ENCODE data around the gene PSMC6. TPM values are rescaled to one million over a fixed set of nuclear protein-coding genes. Genes with fewer than 3 reads are reported as not detected.

Gene PSMC6
- total and polyA plus RNA-seq, 11 donors: 74.3 to 141 (median 84.4) TPM

- Histone ChIP-seq H3K27me3 (no peaks in the 10 kb centered on the region), H3K4me3 (no peak overlapping the region), H3K4me1 (peaks cover 0 to 29% (median 1%) of the 10 kb centered on the region in 12 donors), H3K36me3 (peaks cover 0 to 13% (median 10%) of the 10 kb centered on the region in 9 donors), H3K27ac (no peak overlapping the region), H3K9me3 (no peaks in the 10 kb centered on the region)
- no peak for TF ChIP-seq CTCF (IDR thresholded peaks at IDR 0.05)
- intact Hi-C loops (cut with DNase I): no loop called here
- ATAC-seq (no peak), DNase-seq (no peak)
- 85 to 100% (median 98%) methylated on average over 1 of the region's 1 CpG for WGBS, 4 donors
These were observed 20.8 kb upstream of the PSMC6 start for GRCh38 chr14:52686176-52686575.

GRCh38 chr14:52690983-52691760 lies 15.8 kb upstream of the PSMC6 start:
- no peaks in the 10 kb centered on the region for H3K36me3 ChIP-seq
- H3K9me3 ChIP-seq: no peaks in the 10 kb centered on the region
- intact Hi-C loops (cut with DNase I): loop anchor here in 4 of 10 donors (5.0 to 10.0 kb wide), 2 partner anchors 136 to 139 kb away; partner anchors contain the start of genes GPR137C (in 4 of the 4) and TXNDC16 (in 4 of the 4)
- no peak for TF ChIP-seq POLR2A (IDR thresholded peaks at IDR 0.05)
- TF ChIP-seq CTCF (IDR thresholded peaks at IDR 0.05): no peak
- 85 to 86% (median 86%) methylated on average over 7 of the region's 7 CpGs for WGBS, 4 donors
- H3K4me3 ChIP-seq: no peak overlapping the region
- no peak overlapping the region for H3K27ac ChIP-seq
- ATAC-seq (no peak), DNase-seq (no peak)
- H3K27me3 ChIP-seq: no peaks in the 10 kb centered on the region
- H3K4me1 ChIP-seq: peaks cover 0 to 54% (median 29%) of the 10 kb centered on the region in 12 donors

- Histone ChIP-seq H3K9me3 (no peaks in the 10 kb centered on the region), H3K4me1 (peaks cover 0 to 61% (median 27%) of the 10 kb centered on the region in 12 donors), H3K4me3 (no peak overlapping the region), H3K36me3 (no peaks in the 10 kb centered on the region), H3K27ac (no peak overlapping the region), H3K27me3 (no peaks in the 10 kb centered on the region)
- ATAC-seq (no peak), DNase-seq (no peak)
- no peak for TF ChIP-seq POLR2A (IDR thresholded peaks at IDR 0.05)
- intact Hi-C loops (cut with DNase I): loop anchor here in 4 of 10 donors (5.0 to 10.0 kb wide), 2 partner anchors 138 to 140 kb away; partner anchors contain the start of genes GPR137C (in 4 of the 4) and TXNDC16 (in 4 of the 4)
- WGBS, 4 donors: 73 to 74% (median 73%) methylated on average over 5 of the region's 5 CpGs
These were observed 14.6 kb upstream of the PSMC6 start for GRCh38 chr14:52692248-52692962.

- Histone ChIP-seq H3K36me3 (no peaks in the 10 kb centered on the region), H3K9me3 (no peaks in the 10 kb centered on the region), H3K27ac (no peak overlapping the region), H3K4me3 (no peak overlapping the region), H3K4me1 (peaks cover 0 to 61% (median 27%) of the 10 kb centered on the region in 12 donors), H3K27me3 (no peaks in the 10 kb centered on the region)
- ATAC-seq (no peak), DNase-seq (no peak)
- intact Hi-C loops (cut with DNase I): loop anchor here in 4 of 10 donors (5.0 to 10.0 kb wide), 2 partner anchors 138 to 141 kb away; partner anchors contain the start of genes GPR137C (in 4 of the 4) and TXNDC16 (in 4 of the 4)
- WGBS, 4 donors: 71 to 77% (median 73%) methylated on average over 3 of the region's 3 CpGs
- no peak for TF ChIP-seq POLR2A (IDR thresholded peaks at IDR 0.05)
- TF ChIP-seq CTCF (IDR thresholded peaks at IDR 0.05): no peak
These were observed 14.0 kb upstream of the PSMC6 start for GRCh38 chr14:52693036-52693435.

All from heart left ventricle (tissue), 16 donors.